ENCODE data around the gene PSMB3.

Gene PSMB3

DNA sequence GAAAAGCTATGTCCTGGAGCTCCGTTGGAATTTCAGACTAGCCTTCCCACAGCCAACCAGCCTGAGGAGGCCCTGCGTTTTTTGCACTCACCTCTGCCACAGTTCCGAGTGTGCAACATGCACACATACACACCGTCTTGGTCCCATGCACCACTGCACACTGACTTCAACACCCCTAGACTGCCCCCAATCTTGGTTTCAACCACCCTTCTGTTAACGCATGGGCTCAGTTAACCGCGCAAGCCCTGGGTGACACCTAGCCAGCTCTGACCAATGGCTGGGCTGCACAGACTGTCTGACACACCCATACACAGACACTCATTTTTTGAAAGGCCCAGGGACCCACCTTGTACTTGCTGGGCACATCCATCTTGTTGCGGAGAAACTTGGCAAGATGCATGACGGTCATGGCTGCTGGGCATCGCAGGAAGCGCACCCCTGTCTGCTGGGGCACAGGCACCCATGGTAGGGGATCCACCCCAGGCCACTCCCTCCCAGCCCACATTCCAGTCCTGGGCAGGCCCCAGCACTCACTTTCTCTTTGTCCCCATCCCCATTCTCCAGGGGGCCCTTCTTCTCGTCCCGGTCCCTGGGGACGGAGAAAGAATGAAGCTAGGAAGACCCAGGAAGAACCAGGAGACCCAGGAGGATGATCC, 14.4 kb upstream of the PSMB3 start:
- no peak overlapping the region for H3K27ac ChIP-seq (ENCODE audit: low read length)
- H3K4me3 ChIP-seq (ENCODE audit: low read length) = no peak overlapping the region
- H3K36me3 ChIP-seq (ENCODE audit: control insufficient read depth, insufficient read depth, low read length) = peaks cover 34% of the 10 kb centered on the region
- H3K27me3 ChIP-seq (ENCODE audit: control insufficient read depth, insufficient read depth, low read length) = no peaks in the 10 kb centered on the region
- no CpG with 5 or more reads among the region's 14 CpGs for WGBS (ENCODE audit: insufficient coverage, insufficient read length)
- H3K4me1 ChIP-seq (ENCODE audit: control insufficient read depth, insufficient read depth, low read length) = 0 out of 2 replicates have a peak, but pooled peaks cover 2% of the 10 kb centered on the region
- no peak for DNase-seq (ENCODE audit: low read depth, low spot score)
- no peaks in the 10 kb centered on the region for H3K9me3 ChIP-seq (ENCODE audit: control insufficient read depth, insufficient read depth, low read length)

DNA sequence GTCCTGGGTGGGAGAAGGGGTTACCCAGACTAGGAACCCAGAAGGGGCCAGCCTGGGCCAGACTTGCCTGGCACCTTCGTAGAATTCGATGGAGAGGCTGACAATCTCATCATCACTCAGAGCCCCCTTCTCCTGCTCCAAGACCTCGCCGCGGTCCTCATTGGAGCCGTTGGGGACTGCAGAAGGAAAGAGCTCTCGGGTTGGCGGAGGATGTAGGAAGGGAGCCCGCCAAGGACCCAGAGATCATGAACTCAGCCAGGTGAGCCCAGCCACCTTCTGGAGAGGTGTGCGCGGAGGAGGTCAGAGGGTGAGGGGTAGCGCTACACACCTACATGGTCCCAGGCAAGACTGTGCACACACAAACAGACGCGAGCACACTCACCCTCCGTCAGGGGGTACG, 13.9 kb upstream of the PSMB3 start:
- Histone ChIP-seq H3K9me3 (ENCODE audit: control insufficient read depth, insufficient read depth, low read length) (no peaks in the 10 kb centered on the region), H3K27me3 (ENCODE audit: control insufficient read depth, insufficient read depth, low read length) (no peaks in the 10 kb centered on the region), H3K27ac (ENCODE audit: low read length) (no peak overlapping the region), H3K4me1 (ENCODE audit: control insufficient read depth, insufficient read depth, low read length) (peaks cover 5% of the 10 kb centered on the region), H3K36me3 (ENCODE audit: control insufficient read depth, insufficient read depth, low read length) (peaks cover 34% of the 10 kb centered on the region), H3K4me3 (ENCODE audit: low read length) (no peak overlapping the region)
- DNase-seq (ENCODE audit: low read depth, low spot score) = no peak
- WGBS (ENCODE audit: insufficient coverage, insufficient read length) = no CpG with 5 or more reads among the region's 16 CpGs

GRCh38 chr17:38739305-38739704, 13.2 kb upstream of the PSMB3 start:
- peaks cover 34% of the 10 kb centered on the region for H3K36me3 ChIP-seq (ENCODE audit: control insufficient read depth, insufficient read depth, low read length)
- no peak overlapping the region for H3K27ac ChIP-seq (ENCODE audit: low read length)
- peaks cover 8% of the 10 kb centered on the region for H3K4me1 ChIP-seq (ENCODE audit: control insufficient read depth, insufficient read depth, low read length)
- no peak for DNase-seq (ENCODE audit: low read depth, low spot score)
- H3K27me3 ChIP-seq (ENCODE audit: control insufficient read depth, insufficient read depth, low read length) = no peaks in the 10 kb centered on the region
- no peaks in the 10 kb centered on the region for H3K9me3 ChIP-seq (ENCODE audit: control insufficient read depth, insufficient read depth, low read length)
- H3K4me3 ChIP-seq (ENCODE audit: low read length) = no peak overlapping the region
- no CpG with 5 or more reads among the region's 14 CpGs for WGBS (ENCODE audit: insufficient coverage, insufficient read length)

DNA sequence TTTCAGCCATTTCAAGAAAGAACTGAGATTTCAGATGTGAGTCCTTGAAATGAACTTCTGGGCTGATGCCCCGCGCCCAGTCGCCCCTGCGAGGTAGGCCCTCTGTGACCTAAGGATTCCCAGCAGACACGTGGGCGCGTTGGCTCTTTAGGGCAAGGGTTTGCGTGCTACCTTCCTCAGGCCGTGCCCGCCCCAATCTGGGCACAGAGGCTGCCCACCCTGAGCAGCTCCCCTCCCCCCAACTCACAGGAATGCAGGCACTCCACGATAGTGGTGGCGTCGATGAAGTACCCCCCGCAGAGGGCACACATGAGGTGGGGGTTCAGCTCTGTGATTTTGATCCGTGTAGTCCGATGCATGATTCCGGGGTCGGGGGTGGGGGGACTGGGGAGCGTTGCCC, 12.5 kb upstream of the PSMB3 start:
- H3K36me3 ChIP-seq (ENCODE audit: control insufficient read depth, insufficient read depth, low read length) = peaks cover 34% of the 10 kb centered on the region
- no peak overlapping the region for H3K4me3 ChIP-seq (ENCODE audit: low read length)
- H3K27me3 ChIP-seq (ENCODE audit: control insufficient read depth, insufficient read depth, low read length) = no peaks in the 10 kb centered on the region
- DNase-seq (ENCODE audit: low read depth, low spot score) = no peak
- WGBS (ENCODE audit: insufficient coverage, insufficient read length) = no CpG with 5 or more reads among the region's 19 CpGs
- no peaks in the 10 kb centered on the region for H3K9me3 ChIP-seq (ENCODE audit: control insufficient read depth, insufficient read depth, low read length)
- H3K4me1 ChIP-seq (ENCODE audit: control insufficient read depth, insufficient read depth, low read length) = peaks cover 8% of the 10 kb centered on the region
- no peak overlapping the region for H3K27ac ChIP-seq (ENCODE audit: low read length)

GRCh38 chr17:38740806-38741205, 11.7 kb upstream of the PSMB3 start:
- H3K27ac ChIP-seq (ENCODE audit: low read length) = no peak overlapping the region
- peaks cover 9% of the 10 kb centered on the region for H3K4me1 ChIP-seq (ENCODE audit: control insufficient read depth, insufficient read depth, low read length)
- DNase-seq (ENCODE audit: low read depth, low spot score) = no peak
- no peaks in the 10 kb centered on the region for H3K9me3 ChIP-seq (ENCODE audit: control insufficient read depth, insufficient read depth, low read length)
- WGBS (ENCODE audit: insufficient coverage, insufficient read length) = no CpG with 5 or more reads among the region's 4 CpGs
- H3K4me3 ChIP-seq (ENCODE audit: low read length) = no peak overlapping the region
- no peaks in the 10 kb centered on the region for H3K27me3 ChIP-seq (ENCODE audit: control insufficient read depth, insufficient read depth, low read length)
- H3K36me3 ChIP-seq (ENCODE audit: control insufficient read depth, insufficient read depth, low read length) = peaks cover 27% of the 10 kb centered on the region

- no CpG with 5 or more reads among the region's 5 CpGs for WGBS (ENCODE audit: insufficient coverage, insufficient read length)
- Histone ChIP-seq H3K27ac (ENCODE audit: low read length) (no peak overlapping the region), H3K27me3 (ENCODE audit: control insufficient read depth, insufficient read depth, low read length) (no peaks in the 10 kb centered on the region), H3K9me3 (ENCODE audit: control insufficient read depth, insufficient read depth, low read length) (no peaks in the 10 kb centered on the region), H3K4me1 (ENCODE audit: control insufficient read depth, insufficient read depth, low read length) (peaks cover 12% of the 10 kb centered on the region), H3K4me3 (ENCODE audit: low read length) (no peak overlapping the region), H3K36me3 (ENCODE audit: control insufficient read depth, insufficient read depth, low read length) (peaks cover 25% of the 10 kb centered on the region)
- no peak for DNase-seq (ENCODE audit: low read depth, low spot score)
These were observed 11.1 kb upstream of the PSMB3 start for GRCh38 chr17:38741461-38741860.

DNA sequence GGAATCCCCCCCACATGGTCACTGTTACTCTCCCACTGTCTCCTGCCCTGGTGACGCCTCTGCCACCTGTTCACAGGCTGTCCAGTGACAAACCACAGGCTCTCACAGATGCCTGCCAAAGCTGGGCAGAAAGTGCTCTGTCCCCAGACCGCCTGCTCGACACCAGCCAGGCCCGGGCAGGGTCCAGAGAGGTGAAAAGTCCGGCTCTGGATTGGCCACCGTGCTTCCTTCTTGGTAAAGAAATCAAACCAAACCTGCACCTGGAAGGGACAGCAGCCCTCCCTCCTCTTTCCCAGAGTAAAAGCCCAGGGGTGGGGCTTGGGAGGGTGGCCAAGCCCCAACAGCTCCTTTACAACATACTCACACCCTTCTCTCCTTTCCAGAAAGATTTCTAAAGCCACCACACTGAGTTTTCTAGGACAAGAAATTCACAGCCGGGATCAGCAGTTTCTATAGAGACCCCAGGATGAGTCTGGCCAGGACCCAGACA, 10.6 kb upstream of the PSMB3 start:
- no CpG with 5 or more reads among the region's 7 CpGs for WGBS (ENCODE audit: insufficient coverage, insufficient read length)
- no peaks in the 10 kb centered on the region for H3K27me3 ChIP-seq (ENCODE audit: control insufficient read depth, insufficient read depth, low read length)
- H3K4me1 ChIP-seq (ENCODE audit: control insufficient read depth, insufficient read depth, low read length) = peaks cover 12% of the 10 kb centered on the region
- H3K4me3 ChIP-seq (ENCODE audit: low read length) = no peak overlapping the region
- peaks cover 25% of the 10 kb centered on the region for H3K36me3 ChIP-seq (ENCODE audit: control insufficient read depth, insufficient read depth, low read length)
- no peak overlapping the region for H3K27ac ChIP-seq (ENCODE audit: low read length)
- H3K9me3 ChIP-seq (ENCODE audit: control insufficient read depth, insufficient read depth, low read length) = no peaks in the 10 kb centered on the region
- no peak for DNase-seq (ENCODE audit: low read depth, low spot score)

DNA sequence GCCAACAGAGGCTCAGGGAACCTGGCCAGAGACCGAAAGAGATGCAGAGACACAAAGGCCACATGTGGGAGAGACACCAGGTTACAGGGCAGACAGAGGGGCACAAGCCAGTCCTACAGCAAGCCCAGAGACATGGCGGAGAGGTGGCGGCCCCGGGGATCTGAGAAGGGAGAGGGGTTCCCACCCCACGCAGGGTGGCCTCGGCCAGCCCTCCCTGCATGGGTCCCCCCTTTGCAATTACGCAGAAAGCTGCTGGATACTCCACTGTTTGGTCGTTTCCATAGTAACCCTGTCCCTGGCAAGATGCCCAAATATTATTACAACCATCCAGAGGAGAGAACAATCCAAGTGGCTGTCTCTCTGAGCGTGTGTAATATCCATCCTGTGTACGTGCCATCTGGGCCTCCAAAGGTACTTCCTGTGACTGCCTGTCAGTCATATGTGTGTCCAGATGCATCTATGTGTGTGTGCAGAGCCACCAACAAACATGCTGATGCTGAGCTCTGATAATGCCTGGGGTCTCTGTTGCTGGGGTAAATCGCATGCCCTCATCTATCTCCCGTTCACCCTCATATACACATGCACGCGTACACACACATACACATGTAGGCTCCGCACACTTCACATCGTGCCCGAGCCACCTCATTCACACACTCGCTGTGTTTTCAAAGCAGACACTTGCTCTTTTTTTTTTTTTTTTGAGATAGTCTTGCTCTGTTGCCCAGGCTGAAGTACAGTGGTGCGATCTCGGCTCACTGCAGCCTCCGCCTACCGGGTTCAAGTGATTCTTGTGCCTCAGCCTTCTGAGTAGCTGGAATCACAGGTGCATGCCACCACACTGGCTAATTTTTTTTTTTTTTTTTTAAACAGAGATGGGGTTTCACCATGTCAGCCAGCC, 9.9 kb upstream of the PSMB3 start:
- Histone ChIP-seq H3K4me3 (ENCODE audit: low read length) (no peak overlapping the region), H3K27me3 (ENCODE audit: control insufficient read depth, insufficient read depth, low read length) (no peaks in the 10 kb centered on the region), H3K4me1 (ENCODE audit: control insufficient read depth, insufficient read depth, low read length) (peaks cover 12% of the 10 kb centered on the region), H3K36me3 (ENCODE audit: control insufficient read depth, insufficient read depth, low read length) (peaks cover 25% of the 10 kb centered on the region), H3K27ac (ENCODE audit: low read length) (no peak overlapping the region), H3K9me3 (ENCODE audit: control insufficient read depth, insufficient read depth, low read length) (no peaks in the 10 kb centered on the region)
- no peak for DNase-seq (ENCODE audit: low read depth, low spot score)
- WGBS (ENCODE audit: insufficient coverage, insufficient read length) = no CpG with 5 or more reads among the region's 22 CpGs

DNA sequence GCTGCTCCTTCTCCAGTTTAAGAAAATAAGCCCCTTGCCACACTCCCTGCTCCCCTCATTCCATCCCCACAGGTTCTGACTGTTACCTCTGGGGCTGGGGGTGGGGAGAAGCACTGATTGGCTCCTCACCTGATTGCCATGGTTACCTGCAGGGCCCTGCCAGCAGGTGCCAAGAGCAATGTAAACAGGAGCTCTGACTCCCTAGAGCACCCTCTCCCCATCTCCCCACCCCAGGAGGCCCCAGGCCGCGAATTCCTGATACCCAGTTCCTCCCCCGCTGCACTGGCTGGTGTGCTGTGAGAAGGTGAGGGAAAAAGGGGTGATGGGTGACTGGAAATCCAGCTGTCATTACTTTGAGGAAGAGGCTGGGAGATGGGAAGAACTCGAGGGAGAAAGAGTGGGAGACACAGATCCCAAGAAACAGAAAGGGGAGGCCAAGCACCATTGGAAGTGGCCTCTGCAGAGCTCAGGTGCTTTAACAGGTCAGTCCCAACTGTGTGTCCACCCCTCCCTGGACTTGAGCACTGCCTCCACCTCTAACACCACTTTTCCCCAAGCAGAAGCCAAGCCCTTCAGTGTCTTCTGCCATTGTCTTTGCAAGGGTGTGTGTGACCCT, 8.9 kb upstream of the PSMB3 start:
- no peak for DNase-seq (ENCODE audit: low read depth, low spot score)
- no peak overlapping the region for H3K27ac ChIP-seq (ENCODE audit: low read length)
- no CpG with 5 or more reads among the region's 4 CpGs for WGBS (ENCODE audit: insufficient coverage, insufficient read length)
- H3K4me1 ChIP-seq (ENCODE audit: control insufficient read depth, insufficient read depth, low read length) = peaks cover 12% of the 10 kb centered on the region
- no peaks in the 10 kb centered on the region for H3K27me3 ChIP-seq (ENCODE audit: control insufficient read depth, insufficient read depth, low read length)
- H3K36me3 ChIP-seq (ENCODE audit: control insufficient read depth, insufficient read depth, low read length) = peaks cover 18% of the 10 kb centered on the region
- H3K9me3 ChIP-seq (ENCODE audit: control insufficient read depth, insufficient read depth, low read length) = no peaks in the 10 kb centered on the region
- no peak overlapping the region for H3K4me3 ChIP-seq (ENCODE audit: low read length)

- H3K9me3 ChIP-seq (ENCODE audit: control insufficient read depth, insufficient read depth, low read length) = no peaks in the 10 kb centered on the region
- H3K27me3 ChIP-seq (ENCODE audit: control insufficient read depth, insufficient read depth, low read length) = no peaks in the 10 kb centered on the region
- peaks cover 12% of the 10 kb centered on the region for H3K4me1 ChIP-seq (ENCODE audit: control insufficient read depth, insufficient read depth, low read length)
- no CpG with 5 or more reads among the region's 4 CpGs for WGBS (ENCODE audit: insufficient coverage, insufficient read length)
- no peak overlapping the region for H3K4me3 ChIP-seq (ENCODE audit: low read length)
- no peak overlapping the region for H3K27ac ChIP-seq (ENCODE audit: low read length)
- H3K36me3 ChIP-seq (ENCODE audit: control insufficient read depth, insufficient read depth, low read length) = peaks cover 3% of the 10 kb centered on the region
- no peak for DNase-seq (ENCODE audit: low read depth, low spot score)
These were observed 7.0 kb upstream of the PSMB3 start for GRCh38 chr17:38745545-38745944.
